Sigmoid colon (tissue), 4 donors: Measurements from ENCODE around the gene MPZL2.

ENCODE experiments used
- CTCF ChIP-seq, 4 experiments: fragments of 450-650 bp in 3 of 4; fragments of 200-600 bp in 1 of 4; IDR thresholded peaks; one replicate each; pipeline ENCODE4 v1.5.1; 2016 to 2019; ENCODE audit warnings: antibody characterized with exemption in 4 of 4, mild to moderate bottlenecking in 3 of 4, moderate library complexity in 2 of 4
- POLR2AphosphoS5 ChIP-seq, 4 donors: sonication (generic); formaldehyde crosslinking; IDR thresholded peaks; one replicate each; pipeline ENCODE4 v1.6.1; 2017; ENCODE audit warnings: antibody characterized with exemption in 4 of 4

GRCh38 chr11:118229274-118229847 lies 34.7 kb downstream of the MPZL2 start:
- TF ChIP-seq POLR2AphosphoS5 (IDR thresholded peaks at IDR 0.05) = no peak
- TF ChIP-seq CTCF (IDR thresholded peaks at IDR 0.05) = no peak
